OCI-LY3 (cell line): ENCODE measurements around the gene MSMB.

Experiments
- CTCF ChIP-seq: fragments of 200-600, 300-600 bp; sonication (generic); IDR thresholded peaks from 2 replicates; pipeline ENCODE4 v1.5.1; 2014; ENCODE audit warnings: antibody characterized with exemption, low read length, low read depth
- EZH2phosphoT487 ChIP-seq: fragments of 200-600 bp; shearing (Covaris generic); IDR thresholded peaks from 2 replicates; pipeline ENCODE4 v1.6.1; 2018; ENCODE audit warnings: antibody characterized with exemption, mixed run types, low read depth

- TF ChIP-seq CTCF: no peak
- no peak for TF ChIP-seq EZH2phosphoT487
These were observed 34.8 kb upstream of the MSMB start for GRCh38 chr10:46080886-46081285.
